Right ventricle myocardium inferior (tissue), 1 donor: ENCODE results near the gene UBE2Z. TPM values are rescaled to one million over a fixed set of nuclear protein-coding genes. Genes with fewer than 3 reads are reported as not detected.
"Not testable (repeated sequence)": the region's sequence is repeated elsewhere in the genome, so short reads cannot be mapped to it uniquely, and the experiment has no call there.

Experiments used
- ATAC-seq: fragments of 200-7000 bp; cut with Tn5 transposase; one replicate; pipeline ENCODE4 v1.9.1; 2020; ENCODE audit warnings: mild to moderate bottlenecking, moderate library complexity
- DNase-seq: peaks from one replicate; pipeline ENCODE4 v3.0.0; 2021; ENCODE audit errors: missing footprints
- intact Hi-C: fragments of 100-400 bp; cut with DNase I; formaldehyde crosslinking; loops from one replicate; pipeline ENCODE4 v1.11.0; 2022
- long read RNA-seq: library from polyadenylated mRNA; unstranded; transcript quantifications from one replicate; pipeline ENCODE4 v2.0.0, GENCODE V29; 2021
- total RNA-seq: library from RNA; stranded (reverse); fragmentation: NEBNext Ultra II Directional; extraction: Animal tissue kit (Norgen Biotek cat#: 25700); gene quantifications from one replicate; pipeline ENCODE4 v1.2.1, GENCODE V29; 2021
- donor health status: DM: no; HTN: yes; CAD: no; lungs with severe emphysema.

Gene UBE2Z
- total RNA-seq: 37.4 TPM
- long read RNA-seq, transcript UBE2Z-201 (7 exons, 3,122 nt): major isoform, 9 of 15 reads
- long read RNA-seq, partial matches to known transcripts: 4 of 15 reads
- long read RNA-seq, other reads (novel, unspliced or antisense): 0 of 15 reads

GRCh38 chr17:48908047-48908843 lies at the start of gene UBE2Z:
Gene UBE2Z (plus strand): TSS chr17:48908407. CDS start chr17:48908504, 97 bp downstream.
- ATAC-seq: peak; percentile 98
- DNase-seq: peak; percentile 95
- intact Hi-C loops: loop anchor here (1.0 to 5.0 kb wide), 2 partner anchors 16 to 34 kb away; partner anchors contain the start of genes ATP5MC1 and SNF8

GRCh38 chr17:48860034-48860433 lies 48.2 kb upstream of the UBE2Z start:
- DNase-seq (no peak), ATAC-seq (no peak)
- intact Hi-C loops: no loop called here

- intact Hi-C loops: no loop called here
- ATAC-seq: no peak
- DNase-seq: no peak
Observed at GRCh38 chr17:48860456-48860855, 47.8 kb upstream of the UBE2Z start.

- no peak for ATAC-seq
- DNase-seq: no peak
- intact Hi-C loops: no loop called here
Observed at GRCh38 chr17:48868916-48869500, 39.2 kb upstream of the UBE2Z start.

- ATAC-seq (peak; percentile 34), DNase-seq (no peak)
- intact Hi-C loops: no loop called here
Observed at GRCh38 chr17:48869821-48870318, 38.3 kb upstream of the UBE2Z start.

DNA sequence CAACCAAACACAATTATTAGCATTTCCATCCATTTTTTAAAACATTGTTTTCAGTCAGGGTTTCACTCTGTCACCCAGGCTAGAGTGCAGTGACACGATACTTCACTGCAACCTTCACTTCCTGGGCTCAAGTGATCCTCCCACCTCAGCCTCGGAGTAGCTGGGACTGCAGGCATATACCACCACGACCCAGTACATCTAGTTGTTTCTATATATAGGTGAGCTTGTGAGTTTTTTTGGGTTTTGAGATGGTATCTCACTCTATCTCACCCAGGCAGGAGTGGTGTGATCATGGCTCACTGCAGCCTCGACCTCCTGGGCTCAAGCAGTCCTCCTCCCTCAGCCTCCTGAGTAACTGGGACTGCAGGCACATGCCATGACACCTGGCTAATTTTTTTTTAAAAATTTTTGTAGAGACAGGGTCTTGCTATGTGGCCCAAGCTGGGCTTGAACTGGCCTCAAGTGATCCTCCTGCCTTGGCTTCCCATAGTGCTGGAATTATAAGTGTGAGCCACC lies 37.1 kb upstream of the UBE2Z start:
- DNase-seq (no peak), ATAC-seq (no peak)
- intact Hi-C loops: no loop called here

- no peak for DNase-seq
- peak; percentile 53 for ATAC-seq
- intact Hi-C loops: loop anchor here (1.0 to 2.0 kb wide), 2 partner anchors 19 to 31 kb away; no protein-coding TSS in a partner anchor
Observed at GRCh38 chr17:48871551-48872351, 36.5 kb upstream of the UBE2Z start.

GRCh38 chr17:48872409-48872808 lies 35.8 kb upstream of the UBE2Z start:
- ATAC-seq: not testable (repeated sequence)

DNA sequence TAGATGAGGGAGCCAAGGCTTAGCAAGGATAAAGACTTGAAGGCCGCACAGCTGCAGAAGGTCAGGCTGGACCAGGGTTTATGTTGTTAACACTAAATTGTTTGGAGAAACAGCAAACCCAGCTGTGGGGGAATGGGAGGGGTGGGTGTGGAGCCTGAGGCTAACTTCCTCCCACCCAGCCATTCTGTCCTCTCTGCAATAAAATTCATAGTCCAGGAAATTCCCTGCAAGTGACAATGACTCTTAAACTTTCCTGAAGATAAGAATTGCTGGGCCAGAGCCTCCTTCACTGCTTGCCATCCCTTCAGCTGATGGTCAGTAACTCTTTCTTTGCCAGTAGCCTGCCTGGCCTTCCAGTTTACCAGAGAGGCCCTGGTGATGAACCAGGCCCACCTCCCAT lies 35.0 kb upstream of the UBE2Z start:
- intact Hi-C loops: loop anchor here (2.0 kb wide), 1 partner anchor 32 kb away; no protein-coding TSS in a partner anchor
- DNase-seq (no peak), ATAC-seq (peak; percentile 48)

More at GRCh38 chr17:48872409-48872808, 35.8 kb upstream of the UBE2Z start:
- intact Hi-C loops: loop anchor here (1.0 to 2.0 kb wide), 2 partner anchors 18 to 32 kb away; no protein-coding TSS in a partner anchor
- not testable (repeated sequence) for DNase-seq

GRCh38 chr17:48873696-48874443 lies 34.3 kb upstream of the UBE2Z start:
- intact Hi-C loops: loop anchor here (2.0 kb wide), 1 partner anchor 33 kb away; no protein-coding TSS in a partner anchor
- no peak for DNase-seq
- ATAC-seq: no peak

GRCh38 chr17:48878920-48879898 lies 29.0 kb upstream of the UBE2Z start:
- ATAC-seq (peak; percentile 77), DNase-seq (no peak)
- intact Hi-C loops: loop anchor here (1.0 to 5.0 kb wide), 4 partner anchors 64 to 202 kb away; partner anchors contain the start of gene HOXB13

DNA sequence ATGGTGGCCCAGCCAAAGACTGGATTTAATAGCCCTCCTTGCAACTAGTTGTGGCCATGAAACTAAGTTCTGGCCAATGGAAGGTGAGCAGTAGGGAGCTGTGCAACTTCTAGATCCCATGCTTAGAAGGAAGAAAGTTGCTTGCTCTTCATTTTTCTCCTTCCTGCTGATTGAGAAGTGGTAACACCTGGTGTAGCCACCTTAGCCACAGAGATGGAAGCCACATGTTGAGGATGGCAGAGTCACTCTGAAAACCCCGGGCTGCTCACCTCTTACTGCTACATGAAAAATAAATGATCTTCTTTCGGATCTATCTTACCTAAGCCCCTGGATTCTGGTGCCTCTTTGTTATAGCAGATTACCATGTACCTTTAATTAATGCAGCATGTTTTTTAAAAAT lies 25.9 kb upstream of the UBE2Z start:
- no peak for ATAC-seq
- intact Hi-C loops: no loop called here
- no peak for DNase-seq

- DNase-seq: no peak
- no peak for ATAC-seq
- intact Hi-C loops: no loop called here
Observed at GRCh38 chr17:48883171-48883570, 25.0 kb upstream of the UBE2Z start.

GRCh38 chr17:48890086-48890485 lies 18.1 kb upstream of the UBE2Z start:
- ATAC-seq: no peak

DNA sequence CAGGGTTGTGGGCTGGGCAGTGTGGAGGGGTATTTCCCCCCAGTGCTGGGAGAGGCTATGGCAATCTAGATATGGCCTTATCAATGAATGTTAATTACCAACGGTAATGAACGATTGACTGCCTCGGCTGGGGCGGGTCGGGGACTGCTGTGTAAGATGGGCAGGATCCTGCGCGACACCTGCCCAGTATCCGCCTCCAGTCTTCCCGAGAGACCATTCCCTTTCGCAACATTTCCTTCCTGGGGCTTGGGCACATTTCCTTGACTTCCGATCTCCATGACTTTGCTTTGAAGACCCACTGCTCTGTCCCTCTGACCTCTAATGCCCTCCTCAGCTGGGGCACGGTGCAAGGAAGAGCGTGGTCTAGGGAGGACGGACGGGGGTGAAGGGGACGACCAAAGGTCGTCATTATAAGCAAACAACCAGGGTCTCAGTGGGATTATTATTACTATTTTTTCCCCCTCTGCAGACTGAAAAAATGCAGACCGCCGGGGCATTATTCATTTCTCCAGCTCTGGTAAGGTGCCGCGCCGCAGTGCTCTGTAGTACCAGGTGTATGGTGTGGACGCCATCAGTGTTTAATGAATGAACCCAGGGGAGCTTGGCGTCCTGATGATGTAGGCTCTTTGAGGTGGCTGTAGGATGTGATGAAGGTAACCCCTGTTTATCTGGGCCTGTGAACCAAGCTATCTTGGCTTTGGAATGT lies 15.1 kb upstream of the UBE2Z start:
- no peak for DNase-seq
- intact Hi-C loops: loop anchor here (1.0 kb wide), 2 partner anchors 15 to 51 kb away; partner anchors contain the start of genes SNF8 and UBE2Z
- no peak for ATAC-seq

More at GRCh38 chr17:48890086-48890485, 18.1 kb upstream of the UBE2Z start:
- intact Hi-C loops: loop anchor here (1.0 kb wide), 1 partner anchor 18 kb away; no protein-coding TSS in a partner anchor
- DNase-seq: no peak
